GM18511 (cell line): ENCODE data around the gene DOCK1.

ENCODE experiments used
- ATAC-seq: cut with Tn5 transposase; IDR thresholded peaks from one replicate; pipeline ENCODE4 v1.9.1; 2021; ENCODE audit warnings: mild to moderate bottlenecking, moderate library complexity; ENCODE audit not compliant: unreplicated experiment

The DOCK1 gene

DNA sequence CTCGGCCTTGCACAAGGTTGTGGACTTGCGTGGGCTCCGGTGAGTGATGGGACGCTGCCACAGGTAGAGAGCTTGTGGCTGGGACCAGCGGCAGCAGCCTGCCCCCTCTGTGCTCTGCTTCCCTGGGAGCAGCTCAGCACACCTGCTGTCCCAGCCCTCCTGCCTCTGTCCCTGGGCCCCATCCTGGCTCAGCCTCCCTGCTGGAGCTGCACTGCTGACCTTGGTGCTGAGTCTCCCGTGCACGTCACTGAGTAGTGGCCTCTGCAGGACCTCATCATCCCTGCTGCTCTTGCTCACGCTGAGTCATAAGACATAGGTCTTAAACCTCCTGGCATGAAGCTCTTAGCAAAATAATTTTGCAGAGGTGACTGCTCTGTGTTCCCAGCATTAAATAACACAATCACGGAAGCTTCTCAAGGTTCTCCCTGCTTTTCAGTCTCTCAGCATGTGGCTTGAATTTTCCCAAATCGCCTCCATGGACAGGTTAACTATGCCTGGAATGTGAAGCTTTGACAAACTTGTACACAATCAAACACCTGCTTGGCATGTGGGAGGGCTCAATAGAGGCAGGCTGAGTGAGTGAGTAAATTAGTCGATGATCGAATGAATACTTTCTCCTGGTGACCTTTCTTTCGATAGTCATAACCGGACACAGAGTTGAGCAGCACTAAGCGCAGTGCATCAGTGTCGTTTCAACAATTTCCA is 580.1 kb downstream of the DOCK1 start:
- ATAC-seq: no peak

DNA sequence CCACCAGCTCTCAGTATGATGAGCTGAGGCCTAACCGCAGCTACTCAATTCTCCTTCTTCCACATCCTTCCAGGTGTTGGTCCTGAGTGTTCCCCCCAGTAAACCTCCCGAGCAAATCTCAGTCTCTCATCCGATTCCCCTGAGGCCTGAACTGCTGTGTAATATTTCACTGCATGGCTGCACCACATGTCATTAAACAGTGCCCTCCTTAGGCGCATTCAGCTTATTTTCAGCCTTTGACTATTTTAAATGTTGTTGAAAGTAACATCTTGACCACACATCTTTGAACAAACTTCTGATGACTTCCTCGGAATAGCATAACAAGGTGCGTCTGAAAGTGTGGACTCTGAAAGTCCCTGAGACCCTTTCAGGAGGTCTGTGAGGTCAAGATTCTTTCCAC is 581.1 kb downstream of the DOCK1 start:
- ATAC-seq: no peak

DNA sequence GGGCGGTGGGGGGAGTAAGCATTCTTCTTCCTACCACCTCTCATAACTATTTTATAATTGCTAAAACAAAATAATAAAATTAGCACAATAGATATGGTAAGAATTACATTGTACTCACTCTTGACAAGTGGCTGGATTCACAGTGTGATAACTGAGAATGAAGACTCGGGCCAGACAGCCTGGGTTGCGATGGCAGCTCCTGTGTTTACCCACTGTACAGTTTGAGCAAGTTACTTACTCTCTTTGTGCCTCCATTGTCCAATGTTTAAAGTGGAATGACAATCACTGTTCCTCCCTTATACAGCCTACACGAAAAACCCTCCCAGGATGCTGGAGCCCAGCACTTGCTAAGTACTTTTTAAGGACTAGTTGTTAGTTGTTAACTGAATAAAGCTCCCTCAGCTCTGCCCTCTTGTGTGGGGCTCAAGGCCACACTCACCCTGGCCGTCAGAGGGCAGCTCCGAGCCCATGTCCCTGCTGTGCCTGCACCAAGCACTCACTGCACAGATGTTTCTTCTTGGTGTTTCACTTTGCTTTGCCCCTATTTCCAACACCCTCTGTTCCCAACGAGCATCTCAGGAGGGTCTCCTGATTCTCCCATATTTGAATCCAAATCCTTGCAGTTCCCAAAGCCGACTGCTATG is 587.5 kb downstream of the DOCK1 start:
- no peak for ATAC-seq

DNA sequence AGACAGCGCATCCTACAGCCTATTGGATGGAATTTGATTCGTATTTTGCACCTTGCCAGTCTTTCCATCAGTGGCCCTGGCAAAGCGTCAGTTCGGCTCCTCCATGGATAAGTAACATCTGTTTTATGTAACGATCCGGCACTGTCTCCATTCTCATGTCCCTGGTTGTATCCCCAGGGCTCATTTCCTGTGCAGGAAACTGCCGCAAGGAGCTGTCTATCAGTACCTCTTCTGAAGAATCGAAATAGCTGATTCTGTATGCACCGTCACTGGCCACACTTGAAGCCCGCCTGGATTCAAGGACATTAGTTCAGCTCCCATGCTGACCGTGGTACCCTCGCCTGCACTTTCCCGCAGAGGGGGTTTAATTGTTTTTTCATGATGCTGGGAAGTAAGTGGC is 590.8 kb downstream of the DOCK1 start:
- ATAC-seq: no peak

DNA sequence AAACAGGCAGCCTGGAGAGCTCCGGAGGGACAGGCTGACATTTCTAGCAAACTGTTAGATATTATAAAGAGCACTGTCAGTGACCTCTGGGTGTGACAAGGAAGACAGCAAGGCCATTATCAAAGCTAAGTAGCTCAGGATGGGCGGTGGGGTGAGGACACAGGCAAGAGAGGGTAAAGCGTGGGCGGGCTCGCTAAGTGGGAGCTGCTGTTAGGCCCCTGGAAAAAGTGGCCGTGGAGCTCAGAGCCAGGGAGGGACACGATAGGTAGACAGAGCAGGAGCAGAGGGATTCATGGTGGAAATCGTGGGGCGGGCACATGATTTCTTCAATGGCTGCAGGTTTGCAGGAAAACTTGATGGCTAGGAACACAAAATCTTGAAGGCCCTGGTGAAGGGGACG is 592.5 kb downstream of the DOCK1 start:
- ATAC-seq: no peak

DNA sequence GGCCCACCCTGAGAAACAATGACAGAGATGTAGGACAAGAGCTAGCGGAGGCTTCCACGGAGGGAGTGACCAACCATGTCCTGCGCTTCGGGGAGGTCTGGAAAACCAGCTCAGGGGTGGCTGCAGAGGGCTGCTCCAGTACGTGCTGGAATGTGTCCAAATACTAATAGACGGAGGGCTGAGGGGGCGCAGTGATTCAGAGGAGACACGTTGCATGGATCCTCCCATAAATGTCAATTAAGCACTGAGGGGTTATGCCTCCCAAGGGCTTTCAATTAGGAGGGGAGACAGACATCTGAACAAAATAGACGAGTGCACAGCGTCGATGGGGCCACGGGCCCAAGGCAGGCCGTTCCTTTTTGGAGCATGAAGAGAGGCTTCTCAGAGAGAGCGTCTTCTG is 592.9 kb downstream of the DOCK1 start:
- no peak for ATAC-seq

DNA sequence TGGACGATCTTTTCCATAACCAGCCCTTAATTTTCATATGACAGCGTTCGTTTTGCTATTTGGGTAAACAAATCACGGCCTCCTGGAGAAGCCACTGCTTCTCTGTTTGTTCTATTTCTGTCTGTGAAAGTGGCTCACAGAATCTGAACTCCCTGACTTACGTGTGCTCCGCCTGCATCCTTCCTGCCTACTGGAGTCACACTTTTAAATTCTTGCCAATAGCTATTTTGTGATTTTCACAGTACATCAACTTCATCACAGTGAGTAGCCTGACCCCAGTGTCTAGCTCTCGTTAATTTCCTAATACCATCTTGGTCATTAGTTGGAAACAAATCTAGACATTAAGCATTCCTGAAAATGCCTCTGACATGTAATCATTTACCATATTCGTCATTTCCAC is 594.9 kb downstream of the DOCK1 start:
- no peak for ATAC-seq
